ENCODE measurements around the gene FAM50B. TPM values are rescaled to one million over a fixed set of nuclear protein-coding genes. Genes with fewer than 3 reads are reported as not detected.

FAM50B gene
- total and polyA plus RNA-seq, 2 of the 13 experiments (the other 11 are each of a cell fraction or from before 2014, with no cell fraction given), result 0.05 TPM; not detected in 1

- TF ChIP-seq, protein P1, sequence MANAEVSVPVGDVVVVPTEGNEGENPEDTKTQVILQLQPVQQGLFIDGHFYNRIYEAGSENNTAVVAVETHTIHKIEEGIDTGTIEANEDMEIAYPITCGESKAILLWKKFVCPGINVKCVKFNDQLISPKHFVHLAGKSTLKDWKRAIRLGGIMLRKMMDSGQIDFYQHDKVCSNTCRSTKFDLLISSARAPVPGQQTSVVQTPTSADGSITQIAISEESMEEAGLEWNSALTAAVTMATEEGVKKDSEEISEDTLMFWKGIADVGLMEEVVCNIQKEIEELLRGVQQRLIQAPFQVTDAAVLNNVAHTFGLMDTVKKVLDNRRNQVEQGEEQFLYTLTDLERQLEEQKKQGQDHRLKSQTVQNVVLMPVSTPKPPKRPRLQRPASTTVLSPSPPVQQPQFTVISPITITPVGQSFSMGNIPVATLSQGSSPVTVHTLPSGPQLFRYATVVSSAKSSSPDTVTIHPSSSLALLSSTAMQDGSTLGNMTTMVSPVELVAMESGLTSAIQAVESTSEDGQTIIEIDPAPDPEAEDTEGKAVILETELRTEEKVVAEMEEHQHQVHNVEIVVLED (CRISPR knock-in tag; IDR thresholded peaks at IDR 0.05; ENCODE audit: borderline replicate concordance), result 0 out of 2 replicates have a peak, but pooled peaks have one; percentile 23
- TF ChIP-seq SOX6 (IDR thresholded peaks at IDR 0.05) (no peak), SOX6 (CRISPR knock-in tag; IDR thresholded peaks at IDR 0.05) (peak; percentile 61), HNF4A (CRISPR knock-in tag; IDR thresholded peaks at IDR 0.05) (peak; percentile 56), ZNF629 (CRISPR knock-in tag; conservative IDR thresholded peaks at IDR 0.05) (0 out of 2 replicates have a peak, but pooled peaks have one; percentile 14), GATAD1 (CRISPR knock-in tag; IDR thresholded peaks at IDR 0.05) (peak; percentile 44; the same call in 1 of the 2 replicates), KMT2B (CRISPR knock-in tag; IDR thresholded peaks at IDR 0.05) (peak; percentile 23; the same call in 1 of the 2 replicates), PTBP1 (IDR thresholded peaks at IDR 0.05; ENCODE audit: low read depth, low read length, poor library complexity, severe bottlenecking) (no peak), ZFP1 (CRISPR knock-in tag; IDR thresholded peaks at IDR 0.05) (no peak), KAT8 (CRISPR knock-in tag; IDR thresholded peaks at IDR 0.05) (peak; percentile 40), HMG20A (CRISPR knock-in tag; IDR thresholded peaks at IDR 0.05; ENCODE audit: borderline replicate concordance) (peak; percentile 38; the same call in 1 of the 2 replicates), ARID5B (CRISPR knock-in tag; IDR thresholded peaks at IDR 0.05) (peak; percentile 68), ETV6 (CRISPR knock-in tag; conservative IDR thresholded peaks at IDR 0.05) (0 out of 2 replicates have a peak, but pooled peaks have one; percentile 17), ZNF138 (CRISPR knock-in tag; IDR thresholded peaks at IDR 0.05; ENCODE audit: low read depth) (no peak), PHF21A (CRISPR knock-in tag; IDR thresholded peaks at IDR 0.05) (peak; percentile 78), NR2F6 (IDR thresholded peaks at IDR 0.05) (peak; percentile 60), NR2F6 (CRISPR knock-in tag; IDR thresholded peaks at IDR 0.05) (peak; percentile 83), ZNF576 (CRISPR knock-in tag; IDR thresholded peaks at IDR 0.05) (no peak)
- TF ChIP-seq, protein P2, sequence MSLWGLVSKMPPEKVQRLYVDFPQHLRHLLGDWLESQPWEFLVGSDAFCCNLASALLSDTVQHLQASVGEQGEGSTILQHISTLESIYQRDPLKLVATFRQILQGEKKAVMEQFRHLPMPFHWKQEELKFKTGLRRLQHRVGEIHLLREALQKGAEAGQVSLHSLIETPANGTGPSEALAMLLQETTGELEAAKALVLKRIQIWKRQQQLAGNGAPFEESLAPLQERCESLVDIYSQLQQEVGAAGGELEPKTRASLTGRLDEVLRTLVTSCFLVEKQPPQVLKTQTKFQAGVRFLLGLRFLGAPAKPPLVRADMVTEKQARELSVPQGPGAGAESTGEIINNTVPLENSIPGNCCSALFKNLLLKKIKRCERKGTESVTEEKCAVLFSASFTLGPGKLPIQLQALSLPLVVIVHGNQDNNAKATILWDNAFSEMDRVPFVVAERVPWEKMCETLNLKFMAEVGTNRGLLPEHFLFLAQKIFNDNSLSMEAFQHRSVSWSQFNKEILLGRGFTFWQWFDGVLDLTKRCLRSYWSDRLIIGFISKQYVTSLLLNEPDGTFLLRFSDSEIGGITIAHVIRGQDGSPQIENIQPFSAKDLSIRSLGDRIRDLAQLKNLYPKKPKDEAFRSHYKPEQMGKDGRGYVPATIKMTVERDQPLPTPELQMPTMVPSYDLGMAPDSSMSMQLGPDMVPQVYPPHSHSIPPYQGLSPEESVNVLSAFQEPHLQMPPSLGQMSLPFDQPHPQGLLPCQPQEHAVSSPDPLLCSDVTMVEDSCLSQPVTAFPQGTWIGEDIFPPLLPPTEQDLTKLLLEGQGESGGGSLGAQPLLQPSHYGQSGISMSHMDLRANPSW (CRISPR knock-in tag; IDR thresholded peaks at IDR 0.05; ENCODE audit: borderline replicate concordance), result peak; percentile 72; the same call in 1 of the 2 replicates
- TF ChIP-seq, protein P3, sequence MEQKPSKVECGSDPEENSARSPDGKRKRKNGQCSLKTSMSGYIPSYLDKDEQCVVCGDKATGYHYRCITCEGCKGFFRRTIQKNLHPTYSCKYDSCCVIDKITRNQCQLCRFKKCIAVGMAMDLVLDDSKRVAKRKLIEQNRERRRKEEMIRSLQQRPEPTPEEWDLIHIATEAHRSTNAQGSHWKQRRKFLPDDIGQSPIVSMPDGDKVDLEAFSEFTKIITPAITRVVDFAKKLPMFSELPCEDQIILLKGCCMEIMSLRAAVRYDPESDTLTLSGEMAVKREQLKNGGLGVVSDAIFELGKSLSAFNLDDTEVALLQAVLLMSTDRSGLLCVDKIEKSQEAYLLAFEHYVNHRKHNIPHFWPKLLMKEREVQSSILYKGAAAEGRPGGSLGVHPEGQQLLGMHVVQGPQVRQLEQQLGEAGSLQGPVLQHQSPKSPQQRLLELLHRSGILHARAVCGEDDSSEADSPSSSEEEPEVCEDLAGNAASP (CRISPR knock-in tag; IDR thresholded peaks at IDR 0.05; ENCODE audit: borderline replicate concordance), result peak; percentile 94
Measured at GRCh38 chr6:3825331-3825831, 23.8 kb upstream of the FAM50B start (continued).

Measured in HepG2 (cell line).